Measurements from ENCODE around the gene MAST4.

GRCh38 chr5:66653325-66653724 lies 57.1 kb downstream of the MAST4 start:
- TF ChIP-seq CTCF (IDR thresholded peaks at IDR 0.05) (no peak), CHD2 (IDR thresholded peaks at IDR 0.05; ENCODE audit: low read length, partially characterized antibody) (no peak), ZFP36 (IDR thresholded peaks at IDR 0.05; ENCODE audit: borderline replicate concordance, partially characterized antibody) (no peak), CBX2 (IDR thresholded peaks at IDR 0.05; ENCODE audit: borderline replicate concordance, low read depth) (no peak), TFCP2L1 (CRISPR knock-in tag; IDR thresholded peaks at IDR 0.05) (no peak), SREBF2 (IDR thresholded peaks at IDR 0.05) (no peak), POLR2AphosphoS2 (conservative IDR thresholded peaks at IDR 0.05; ENCODE audit: low read length) (no peak), PBX3 (IDR thresholded peaks at IDR 0.05) (no peak), RCOR1 (IDR thresholded peaks at IDR 0.05; ENCODE audit: low read depth, low read length) (no peak), MYC (IDR thresholded peaks at IDR 0.05; ENCODE audit: borderline replicate concordance, low read length) (no peak), RAD21 (conservative IDR thresholded peaks at IDR 0.05 in 1 of 2, IDR thresholded peaks at IDR 0.05 in 1 of 2) (no peak), REST (IDR thresholded peaks at IDR 0.05) (no peak), RFX5 (IDR thresholded peaks at IDR 0.05) (no peak), EP300 (IDR thresholded peaks at IDR 0.05) (no peak)

Data from A549 (cell line).